Calu3 (cell line): ENCODE results near the gene GALNT17. TPM values are rescaled to one million over a fixed set of nuclear protein-coding genes. Genes with fewer than 3 reads are reported as not detected.
"Not testable (repeated sequence)": the region's sequence is repeated elsewhere in the genome, so short reads cannot be mapped to it uniquely, and the experiment has no call there.

Experiments used
- BruUV-seq: library from RNA; stranded (reverse); fragments of 400-500 nt; replicated peaks from 2 replicates; lab custom pipeline; 2021; lab: Mats Ljungman, UMichigan
- CTCF ChIA-PET: fragments of 300-600 bp; sonication (Branson Sonifier 250); formaldehyde crosslinking; loops from one replicate; lab custom pipeline; 2022; ENCODE audit warnings: antibody characterized with exemption; lab: Charles Lee
- DNase-seq: peaks from one replicate; pipeline ENCODE4 v3.0.0; 2022
- H3K27ac Mint-ChIP-seq: one replicate; pipeline ENCODE4 v1.8.0; 2022; ENCODE audit warnings: mixed read lengths; ENCODE audit not compliant: unreplicated experiment
- H3K27me3 Mint-ChIP-seq: one replicate; pipeline ENCODE4 v1.8.0; 2022; ENCODE audit warnings: mixed read lengths; ENCODE audit not compliant: unreplicated experiment
- H3K36me3 Mint-ChIP-seq: one replicate; pipeline ENCODE4 v1.8.0; 2022; ENCODE audit warnings: mild to moderate bottlenecking, moderate library complexity, mixed read lengths; ENCODE audit not compliant: insufficient read depth, unreplicated experiment
- H3K4me1 Mint-ChIP-seq: one replicate; pipeline ENCODE4 v1.8.0; 2022; ENCODE audit warnings: mild to moderate bottlenecking, low read depth, mixed read lengths; ENCODE audit not compliant: unreplicated experiment
- H3K4me3 Mint-ChIP-seq: one replicate; pipeline ENCODE4 v1.8.0; 2022; ENCODE audit warnings: mild to moderate bottlenecking, low read depth, moderate library complexity, mixed read lengths; ENCODE audit not compliant: unreplicated experiment
- H3K9me3 Mint-ChIP-seq: one replicate; pipeline ENCODE4 v1.8.0; 2022; ENCODE audit warnings: low read depth, mixed read lengths; ENCODE audit not compliant: unreplicated experiment
- CTCF ChIP-seq: fragments of 200-600 bp; IDR thresholded peaks from one replicate; pipeline ENCODE4 v1.8.0; 2022; ENCODE audit warnings: antibody characterized with exemption; ENCODE audit not compliant: unreplicated experiment
- intact Hi-C: fragments of 100-400 bp; cut with micrococcal nuclease; formaldehyde crosslinking; loops from one replicate; pipeline ENCODE4 v1.10.0; 2022; ENCODE audit not compliant: unreplicated experiment
- total RNA-seq: library from RNA; stranded (reverse); gene quantifications from 2 replicates; pipeline ENCODE4 v1.2.3, GENCODE V29; 2022

GALNT17 gene
- total RNA-seq, 1 experiment from 2014 or later, result not detected

GRCh38 chr7:71735961-71736556 lies 604.1 kb downstream of the GALNT17 start:
- intact Hi-C loops, result no loop called here
- peak; percentile 44 for DNase-seq
- CTCF ChIA-PET, result no interaction called here
- Mint-ChIP-seq H3K36me3 (no peaks in the 10 kb centered on the region), H3K9me3 (peaks cover 2% of the 10 kb centered on the region), H3K27me3 (no peaks in the 10 kb centered on the region), H3K27ac (no peak overlapping the region), H3K4me1 (no peaks in the 10 kb centered on the region), H3K4me3 (no peak overlapping the region)
- peak; percentile 43 for TF ChIP-seq CTCF
- no TSS peak for BruUV-seq

GRCh38 chr7:71737931-71738540 lies 606.1 kb downstream of the GALNT17 start:
- H3K4me1 Mint-ChIP-seq, intact Hi-C loops, H3K27me3 Mint-ChIP-seq, H3K27ac Mint-ChIP-seq, H3K9me3 Mint-ChIP-seq, CTCF ChIA-PET, H3K36me3 Mint-ChIP-seq, BruUV-seq, H3K4me3 Mint-ChIP-seq, DNase-seq: not testable (repeated sequence)

GRCh38 chr7:71739520-71740173 lies 607.7 kb downstream of the GALNT17 start:
- intact Hi-C loops, result no loop called here
- Mint-ChIP-seq H3K27ac (no peak overlapping the region), H3K4me1 (no peaks in the 10 kb centered on the region), H3K36me3 (no peaks in the 10 kb centered on the region), H3K9me3 (peaks cover 2% of the 10 kb centered on the region), H3K4me3 (no peak overlapping the region), H3K27me3 (no peaks in the 10 kb centered on the region)
- no TSS peak for BruUV-seq
- CTCF ChIA-PET, result no interaction called here
- no peak for TF ChIP-seq CTCF
- DNase-seq, result no peak

- H3K27ac Mint-ChIP-seq, result no peak overlapping the region
- CTCF ChIA-PET, result interaction anchor here (0.5 kb wide), 1 partner anchor 763 kb away, joined by 3 read pairs; no protein-coding TSS in a partner anchor
- no peak for DNase-seq
- no peaks in the 10 kb centered on the region for H3K27me3 Mint-ChIP-seq
- no peaks in the 10 kb centered on the region for H3K36me3 Mint-ChIP-seq
- H3K4me3 Mint-ChIP-seq, result no peak overlapping the region
- BruUV-seq, result no TSS peak
- no peak for TF ChIP-seq CTCF
- intact Hi-C loops, result no loop called here
- H3K4me1 Mint-ChIP-seq, result no peaks in the 10 kb centered on the region
- H3K9me3 Mint-ChIP-seq, result peaks cover 2% of the 10 kb centered on the region
Observed at GRCh38 chr7:71740174-71740560, 608.2 kb downstream of the GALNT17 start.

GRCh38 chr7:71746006-71746405 lies 614.1 kb downstream of the GALNT17 start:
- Mint-ChIP-seq H3K4me1 (no peaks in the 10 kb centered on the region), H3K4me3 (no peak overlapping the region), H3K9me3 (peaks cover 10% of the 10 kb centered on the region), H3K27me3 (no peaks in the 10 kb centered on the region), H3K36me3 (no peaks in the 10 kb centered on the region), H3K27ac (no peak overlapping the region)
- TF ChIP-seq CTCF, result no peak
- intact Hi-C loops, result no loop called here
- DNase-seq, result no peak
- no TSS peak for BruUV-seq
- CTCF ChIA-PET, result no interaction called here
